Erythroblast (primary cell): Measurements from ENCODE around the gene AURKB.

ENCODE experiments used
- DNase-seq, 2 experiments: peaks; one replicate each; lab custom pipeline; 2025; lab: John Stamatoyannopoulos, UW
- GATA1 ChIP-seq: IDR thresholded peaks from 2 replicates; pipeline ENCODE4 v1.6.1; 2011; ENCODE audit warnings: low read depth, mild to moderate bottlenecking, control low read depth, low read length, moderate library complexity
- POLR2A ChIP-seq: IDR thresholded peaks from 2 replicates; pipeline ENCODE4 v1.6.1; 2011; ENCODE audit warnings: mild to moderate bottlenecking, low read length

AURKB gene

GRCh38 chr17:8237175-8237574 is 26.8 kb upstream of the AURKB start:
- no peak for TF ChIP-seq POLR2A
- TF ChIP-seq GATA1: no peak
- no peak for DNase-seq

- TF ChIP-seq POLR2A: no peak
- DNase-seq: no peak
These were observed 25.3 kb upstream of the AURKB start for GRCh38 chr17:8235676-8236075.

- TF ChIP-seq GATA1 (no peak), POLR2A (no peak)
- no peak for DNase-seq
These were observed 24.2 kb upstream of the AURKB start for GRCh38 chr17:8234361-8235270.

GRCh38 chr17:8231701-8232100 is 21.3 kb upstream of the AURKB start:
- TF ChIP-seq POLR2A (no peak), GATA1 (no peak)
- no peak for DNase-seq

GRCh38 chr17:8227238-8227581 is 16.8 kb upstream of the AURKB start:
- TF ChIP-seq GATA1 (no peak), POLR2A (no peak)
- no peak for DNase-seq

- peak; percentile 88 to 91 for DNase-seq
- TF ChIP-seq GATA1 (no peak), POLR2A (peak; percentile 53)
These were observed 16.3 kb upstream of the AURKB start for GRCh38 chr17:8226536-8227237.

GRCh38 chr17:8225813-8226535 is 15.6 kb upstream of the AURKB start:
- DNase-seq: peak; percentile 77 to 82

GRCh38 chr17:8224891-8225812 is 14.8 kb upstream of the AURKB start:
- DNase-seq: no peak
- no peak for TF ChIP-seq POLR2A
- no peak for TF ChIP-seq GATA1

More at GRCh38 chr17:8225813-8226535, 15.6 kb upstream of the AURKB start:
- TF ChIP-seq POLR2A (no peak), GATA1 (no peak)

GRCh38 chr17:8223356-8224126 is 13.2 kb upstream of the AURKB start:
- TF ChIP-seq GATA1: no peak
- peak; percentile 53 for TF ChIP-seq POLR2A
- DNase-seq: peak; percentile 77 to 79

GRCh38 chr17:8222630-8223355 is 12.4 kb upstream of the AURKB start:
- peak; percentile 74 for TF ChIP-seq POLR2A
- TF ChIP-seq GATA1: no peak
- DNase-seq: peak; percentile 90 to 95

GRCh38 chr17:8222380-8222629 is 11.9 kb upstream of the AURKB start:
- DNase-seq: no peak
- no peak for TF ChIP-seq GATA1
- no peak for TF ChIP-seq POLR2A

- TF ChIP-seq POLR2A: no peak
- TF ChIP-seq GATA1: no peak
- DNase-seq: peak; percentile 92 to 95
These were observed 11.4 kb upstream of the AURKB start for GRCh38 chr17:8221663-8222379.
